ENCODE measurements around the gene MTMR3.

Gene MTMR3

GRCh38 chr22:29925402-29925801 is 42.4 kb downstream of the MTMR3 start:
- Histone ChIP-seq H4K5ac (ENCODE audit: low read length) (no peak overlapping the region), H3K4me1 (ENCODE audit: control insufficient read depth, low read depth, low read length) (no peaks in the 10 kb centered on the region), H3K4me2 (ENCODE audit: low read length) (no peak overlapping the region), H3K23ac (ENCODE audit: low read length) (no peak overlapping the region), H4K8ac (ENCODE audit: low read depth, low read length) (no peak overlapping the region), H3K79me1 (ENCODE audit: low read length) (peaks cover 4% of the 10 kb centered on the region), H3K9ac (ENCODE audit: low read length) (no peak overlapping the region), H3K27ac (ENCODE audit: low read depth, low read length) (no peak overlapping the region), H2BK5ac (ENCODE audit: low read length) (no peak overlapping the region), H3K56ac (ENCODE audit: low read length) (no peak overlapping the region), H3K4me3 (ENCODE audit: low read length) (no peak overlapping the region), H2BK15ac (replicated peaks; ENCODE audit: low read depth) (no peak overlapping the region), H2AK5ac (ENCODE audit: low read length) (no peak overlapping the region), H3K4ac (ENCODE audit: low read depth, low read length) (no peak overlapping the region), H3K79me2 (ENCODE audit: control insufficient read depth, insufficient read depth, low read length) (peaks cover 15% of the 10 kb centered on the region), H3K18ac (ENCODE audit: low read length) (no peak overlapping the region), H3K36me3 (ENCODE audit: control insufficient read depth, insufficient read depth, low read length) (no peaks in the 10 kb centered on the region), H3K27me3 (ENCODE audit: insufficient read depth, low read length, poor library complexity) (no peaks in the 10 kb centered on the region), H2BK120ac (ENCODE audit: low read depth, low read length) (no peak overlapping the region)
- WGBS (ENCODE audit: extremely low coverage, insufficient coverage, low lambda C conversion rate) = no CpG with 5 or more reads among the region's 3 CpGs
- no peak for DNase-seq

GRCh38 chr22:29926057-29926456 is 43.1 kb downstream of the MTMR3 start:
- Histone ChIP-seq H3K27me3 (ENCODE audit: insufficient read depth, low read length, poor library complexity) (no peaks in the 10 kb centered on the region), H3K27ac (ENCODE audit: low read depth, low read length) (no peak overlapping the region), H2BK15ac (replicated peaks; ENCODE audit: low read depth) (no peak overlapping the region), H2BK120ac (ENCODE audit: low read depth, low read length) (no peak overlapping the region), H3K4me1 (ENCODE audit: control insufficient read depth, low read depth, low read length) (no peaks in the 10 kb centered on the region), H3K4me3 (ENCODE audit: low read length) (no peak overlapping the region), H3K79me2 (ENCODE audit: control insufficient read depth, insufficient read depth, low read length) (peaks cover 14% of the 10 kb centered on the region), H3K36me3 (ENCODE audit: control insufficient read depth, insufficient read depth, low read length) (no peaks in the 10 kb centered on the region), H3K79me1 (ENCODE audit: low read length) (peaks cover 3% of the 10 kb centered on the region), H4K5ac (ENCODE audit: low read length) (no peak overlapping the region), H3K9ac (ENCODE audit: low read length) (no peak overlapping the region), H3K4me2 (ENCODE audit: low read length) (no peak overlapping the region), H3K23ac (ENCODE audit: low read length) (no peak overlapping the region), H3K4ac (ENCODE audit: low read depth, low read length) (no peak overlapping the region), H2BK5ac (ENCODE audit: low read length) (no peak overlapping the region), H3K56ac (ENCODE audit: low read length) (no peak overlapping the region), H3K18ac (ENCODE audit: low read length) (no peak overlapping the region), H2AK5ac (ENCODE audit: low read length) (no peak overlapping the region), H4K8ac (ENCODE audit: low read depth, low read length) (no peak overlapping the region)
- no peak for DNase-seq
- WGBS (ENCODE audit: extremely low coverage, insufficient coverage, low lambda C conversion rate) = no CpG with 5 or more reads among the region's 4 CpGs

GRCh38 chr22:29932136-29932535 is 49.2 kb downstream of the MTMR3 start:
- H3K79me2 ChIP-seq (ENCODE audit: control insufficient read depth, insufficient read depth, low read length) = peaks cover 3% of the 10 kb centered on the region
- no peak overlapping the region for H3K23ac ChIP-seq (ENCODE audit: low read length)
- no peak overlapping the region for H4K8ac ChIP-seq (ENCODE audit: low read depth, low read length)
- WGBS (ENCODE audit: extremely low coverage, insufficient coverage, low lambda C conversion rate) = no CpG with 5 or more reads among the region's 2 CpGs
- no peak overlapping the region for H3K4me3 ChIP-seq (ENCODE audit: low read length)
- H3K18ac ChIP-seq (ENCODE audit: low read length) = no peak overlapping the region
- no peak overlapping the region for H2AK5ac ChIP-seq (ENCODE audit: low read length)
- no peak overlapping the region for H2BK120ac ChIP-seq (ENCODE audit: low read depth, low read length)
- peaks cover 3% of the 10 kb centered on the region for H3K79me1 ChIP-seq (ENCODE audit: low read length)
- no peak overlapping the region for H4K5ac ChIP-seq (ENCODE audit: low read length)
- no peak overlapping the region for H3K4me2 ChIP-seq (ENCODE audit: low read length)
- H3K27me3 ChIP-seq (ENCODE audit: insufficient read depth, low read length, poor library complexity) = no peaks in the 10 kb centered on the region
- no peak for DNase-seq
- H3K27ac ChIP-seq (ENCODE audit: low read depth, low read length) = no peak overlapping the region
- no peak overlapping the region for H2BK15ac ChIP-seq (replicated peaks; ENCODE audit: low read depth)
- H3K56ac ChIP-seq (ENCODE audit: low read length) = no peak overlapping the region
- H3K4me1 ChIP-seq (ENCODE audit: control insufficient read depth, low read depth, low read length) = no peaks in the 10 kb centered on the region
- H3K36me3 ChIP-seq (ENCODE audit: control insufficient read depth, insufficient read depth, low read length) = no peaks in the 10 kb centered on the region
- H2BK5ac ChIP-seq (ENCODE audit: low read length) = no peak overlapping the region
- H3K4ac ChIP-seq (ENCODE audit: low read depth, low read length) = no peak overlapping the region
- H3K9ac ChIP-seq (ENCODE audit: low read length) = no peak overlapping the region

- H3K27ac ChIP-seq (ENCODE audit: low read depth, low read length) = no peak overlapping the region
- no peak overlapping the region for H3K23ac ChIP-seq (ENCODE audit: low read length)
- H3K79me2 ChIP-seq (ENCODE audit: control insufficient read depth, insufficient read depth, low read length) = peaks cover 5% of the 10 kb centered on the region
- no CpG with 5 or more reads among the region's 1 CpG for WGBS (ENCODE audit: extremely low coverage, insufficient coverage, low lambda C conversion rate)
- no peak overlapping the region for H3K9ac ChIP-seq (ENCODE audit: low read length)
- no peak overlapping the region for H4K8ac ChIP-seq (ENCODE audit: low read depth, low read length)
- H2BK5ac ChIP-seq (ENCODE audit: low read length) = no peak overlapping the region
- H2BK15ac ChIP-seq (replicated peaks; ENCODE audit: low read depth) = no peak overlapping the region
- no peak overlapping the region for H3K4me2 ChIP-seq (ENCODE audit: low read length)
- peaks cover 1% of the 10 kb centered on the region for H3K79me1 ChIP-seq (ENCODE audit: low read length)
- H2BK120ac ChIP-seq (ENCODE audit: low read depth, low read length) = no peak overlapping the region
- H3K18ac ChIP-seq (ENCODE audit: low read length) = no peak overlapping the region
- H2AK5ac ChIP-seq (ENCODE audit: low read length) = no peak overlapping the region
- no peaks in the 10 kb centered on the region for H3K4me1 ChIP-seq (ENCODE audit: control insufficient read depth, low read depth, low read length)
- H4K5ac ChIP-seq (ENCODE audit: low read length) = no peak overlapping the region
- no peak overlapping the region for H3K4ac ChIP-seq (ENCODE audit: low read depth, low read length)
- H3K4me3 ChIP-seq (ENCODE audit: low read length) = no peak overlapping the region
- H3K56ac ChIP-seq (ENCODE audit: low read length) = no peak overlapping the region
- no peaks in the 10 kb centered on the region for H3K27me3 ChIP-seq (ENCODE audit: insufficient read depth, low read length, poor library complexity)
- H3K36me3 ChIP-seq (ENCODE audit: control insufficient read depth, insufficient read depth, low read length) = no peaks in the 10 kb centered on the region
- no peak for DNase-seq
These were observed 50.6 kb downstream of the MTMR3 start for GRCh38 chr22:29933619-29934018.

- WGBS (ENCODE audit: extremely low coverage, insufficient coverage, low lambda C conversion rate) = no CpG with 5 or more reads among the region's 2 CpGs
These were observed 51.6 kb downstream of the MTMR3 start for GRCh38 chr22:29934596-29934995.

GRCh38 chr22:29936186-29936585 is 53.2 kb downstream of the MTMR3 start:
- Histone ChIP-seq H3K4me2 (ENCODE audit: low read length) (no peak overlapping the region), H3K23ac (ENCODE audit: low read length) (no peak overlapping the region), H4K5ac (ENCODE audit: low read length) (no peak overlapping the region), H3K27ac (ENCODE audit: low read depth, low read length) (no peak overlapping the region), H3K4ac (ENCODE audit: low read depth, low read length) (no peak overlapping the region), H2BK15ac (replicated peaks; ENCODE audit: low read depth) (no peak overlapping the region), H3K9ac (ENCODE audit: low read length) (no peak overlapping the region), H2BK120ac (ENCODE audit: low read depth, low read length) (no peak overlapping the region), H3K18ac (ENCODE audit: low read length) (no peak overlapping the region), H3K27me3 (ENCODE audit: insufficient read depth, low read length, poor library complexity) (no peaks in the 10 kb centered on the region), H2AK5ac (ENCODE audit: low read length) (no peak overlapping the region), H3K79me1 (ENCODE audit: low read length) (peaks cover 1% of the 10 kb centered on the region), H3K4me3 (ENCODE audit: low read length) (no peak overlapping the region), H3K79me2 (ENCODE audit: control insufficient read depth, insufficient read depth, low read length) (peaks cover 3% of the 10 kb centered on the region), H2BK5ac (ENCODE audit: low read length) (no peak overlapping the region), H3K36me3 (ENCODE audit: control insufficient read depth, insufficient read depth, low read length) (no peaks in the 10 kb centered on the region), H4K8ac (ENCODE audit: low read depth, low read length) (no peak overlapping the region), H3K4me1 (ENCODE audit: control insufficient read depth, low read depth, low read length) (no peaks in the 10 kb centered on the region), H3K56ac (ENCODE audit: low read length) (no peak overlapping the region)
- WGBS (ENCODE audit: extremely low coverage, insufficient coverage, low lambda C conversion rate) = no CpG with 5 or more reads among the region's 1 CpG
- no peak for DNase-seq

More at GRCh38 chr22:29934596-29934995, 51.6 kb downstream of the MTMR3 start:
- H3K23ac ChIP-seq (ENCODE audit: low read length) = no peak overlapping the region
- no peak overlapping the region for H3K4me2 ChIP-seq (ENCODE audit: low read length)
- H3K18ac ChIP-seq (ENCODE audit: low read length) = no peak overlapping the region
- no peaks in the 10 kb centered on the region for H3K36me3 ChIP-seq (ENCODE audit: control insufficient read depth, insufficient read depth, low read length)
- no peak overlapping the region for H2BK5ac ChIP-seq (ENCODE audit: low read length)
- H3K4ac ChIP-seq (ENCODE audit: low read depth, low read length) = no peak overlapping the region
- H2BK120ac ChIP-seq (ENCODE audit: low read depth, low read length) = no peak overlapping the region
- no peak overlapping the region for H2BK15ac ChIP-seq (replicated peaks; ENCODE audit: low read depth)
- no peak overlapping the region for H3K4me3 ChIP-seq (ENCODE audit: low read length)
- peaks cover 1% of the 10 kb centered on the region for H3K79me1 ChIP-seq (ENCODE audit: low read length)
- H3K27me3 ChIP-seq (ENCODE audit: insufficient read depth, low read length, poor library complexity) = no peaks in the 10 kb centered on the region
- H3K9ac ChIP-seq (ENCODE audit: low read length) = no peak overlapping the region
- H3K79me2 ChIP-seq (ENCODE audit: control insufficient read depth, insufficient read depth, low read length) = peaks cover 3% of the 10 kb centered on the region
- no peak for DNase-seq
- no peak overlapping the region for H4K5ac ChIP-seq (ENCODE audit: low read length)
- no peak overlapping the region for H4K8ac ChIP-seq (ENCODE audit: low read depth, low read length)
- no peaks in the 10 kb centered on the region for H3K4me1 ChIP-seq (ENCODE audit: control insufficient read depth, low read depth, low read length)
- H3K56ac ChIP-seq (ENCODE audit: low read length) = no peak overlapping the region
- H2AK5ac ChIP-seq (ENCODE audit: low read length) = no peak overlapping the region
- H3K27ac ChIP-seq (ENCODE audit: low read depth, low read length) = no peak overlapping the region
